ENCODE data around the gene SMG6.
A peak's percentile ranks its signal among the peaks of the same experiment; 100 is the strongest.

SMG6 gene

DNA sequence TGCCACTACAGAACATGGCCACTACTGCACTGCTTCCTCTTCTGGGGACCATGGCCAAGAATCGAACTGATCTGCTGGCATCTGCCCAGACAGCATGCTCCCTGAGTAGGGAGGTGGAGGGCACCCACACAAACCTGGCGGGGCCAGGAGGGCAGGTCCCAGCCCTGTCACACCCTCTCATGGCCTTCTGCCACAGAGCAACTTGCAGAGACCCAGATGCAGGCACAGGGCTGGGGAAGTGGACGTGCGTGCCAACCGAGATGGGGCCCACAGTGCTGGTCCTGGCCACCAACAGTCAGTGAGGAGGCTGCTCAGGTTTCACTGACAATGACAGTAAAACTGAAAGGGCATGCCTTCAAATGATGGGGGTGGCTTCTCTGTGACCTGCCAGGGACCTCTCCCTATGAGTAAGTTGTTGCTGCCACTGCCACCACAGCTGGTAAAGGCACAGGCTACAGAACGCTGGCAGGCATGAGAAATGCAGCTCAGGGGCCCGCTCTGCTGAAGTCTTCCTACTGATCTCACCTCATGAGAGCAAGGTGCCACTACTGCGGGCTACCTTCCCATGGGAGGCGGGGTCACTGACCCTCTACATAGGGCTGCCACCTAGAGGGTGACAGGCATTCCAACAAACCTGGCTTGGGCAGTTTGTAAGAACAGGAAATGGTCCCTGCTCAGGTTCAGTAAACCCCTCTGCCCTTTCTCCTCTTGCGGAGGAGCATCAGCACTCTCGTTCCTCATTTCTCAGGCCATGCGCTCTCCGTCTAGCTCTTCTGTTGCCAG is 233.2 kb downstream of the SMG6 start:
- DNase-seq = no peak

DNA sequence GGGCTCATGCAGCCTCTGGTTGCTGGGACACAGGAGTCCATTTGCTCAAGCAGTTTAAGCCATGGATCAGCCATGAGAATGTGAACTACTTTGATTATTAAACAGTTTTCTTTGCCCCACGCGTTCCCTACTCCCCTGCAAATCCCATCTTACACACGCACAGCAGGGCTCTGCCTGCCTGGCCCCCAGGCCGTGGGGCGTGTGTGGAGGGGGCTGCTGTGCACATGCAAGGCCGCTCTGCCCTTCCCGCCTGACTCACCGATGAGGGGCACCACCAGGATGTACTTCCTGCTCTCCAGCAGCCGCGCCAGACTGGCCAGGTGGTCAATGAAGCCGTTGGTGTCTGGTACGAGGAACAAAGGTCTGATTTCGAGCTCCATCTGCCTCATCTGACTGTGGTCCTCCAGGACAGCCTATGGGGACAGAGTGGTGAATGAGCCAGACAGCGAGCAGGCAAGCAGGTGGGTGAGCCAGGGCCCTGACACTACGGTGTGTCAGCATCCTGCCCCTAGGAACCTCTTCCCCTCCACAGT is 235.0 kb downstream of the SMG6 start:
- DNase-seq = peak; percentile 32

DNA sequence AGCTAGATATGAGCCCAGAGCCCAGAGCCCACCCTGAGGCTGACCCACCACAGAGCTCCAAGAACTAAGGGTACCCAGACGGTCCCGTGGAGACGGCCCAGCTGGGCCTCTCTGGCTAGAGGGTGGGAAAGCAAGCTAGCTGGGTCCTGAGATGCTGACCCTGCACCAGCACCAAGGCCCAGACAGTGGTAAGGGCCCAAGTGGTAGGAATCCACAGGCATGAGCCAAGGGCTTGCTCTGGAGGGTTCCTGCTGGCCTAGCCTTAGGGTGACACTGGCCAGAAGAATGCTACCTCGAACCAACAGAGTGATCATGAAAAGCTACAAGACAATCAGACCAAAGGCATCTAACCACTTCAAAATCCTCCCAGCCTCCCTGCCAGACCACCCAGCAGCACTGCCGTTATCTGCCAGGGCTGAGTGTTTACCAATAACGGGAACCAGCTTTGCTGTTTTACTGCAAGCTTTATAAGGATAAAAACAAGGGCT is 235.5 kb downstream of the SMG6 start:
- no peak for DNase-seq

DNA sequence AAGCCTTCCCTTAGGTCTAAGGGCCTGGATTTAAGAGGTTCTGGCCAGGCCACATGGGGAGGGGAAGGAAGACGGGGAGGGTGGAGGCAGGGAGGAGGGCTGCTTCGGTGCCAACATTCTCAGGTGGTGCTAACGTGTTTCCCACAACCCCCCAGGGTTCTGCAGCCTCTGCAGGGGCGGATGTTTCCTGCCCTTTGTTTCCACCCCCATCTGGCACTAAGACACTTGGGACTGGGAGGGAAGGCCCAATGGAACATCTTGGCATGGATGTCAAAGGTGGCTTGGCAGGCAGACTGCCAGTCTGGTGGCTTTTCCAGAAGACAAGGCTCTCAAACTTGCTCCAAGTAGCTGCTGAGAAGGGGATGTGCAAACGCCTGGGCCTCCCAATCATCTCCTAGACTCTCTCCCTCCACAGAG is 236.0 kb downstream of the SMG6 start:
- DNase-seq = no peak

DNA sequence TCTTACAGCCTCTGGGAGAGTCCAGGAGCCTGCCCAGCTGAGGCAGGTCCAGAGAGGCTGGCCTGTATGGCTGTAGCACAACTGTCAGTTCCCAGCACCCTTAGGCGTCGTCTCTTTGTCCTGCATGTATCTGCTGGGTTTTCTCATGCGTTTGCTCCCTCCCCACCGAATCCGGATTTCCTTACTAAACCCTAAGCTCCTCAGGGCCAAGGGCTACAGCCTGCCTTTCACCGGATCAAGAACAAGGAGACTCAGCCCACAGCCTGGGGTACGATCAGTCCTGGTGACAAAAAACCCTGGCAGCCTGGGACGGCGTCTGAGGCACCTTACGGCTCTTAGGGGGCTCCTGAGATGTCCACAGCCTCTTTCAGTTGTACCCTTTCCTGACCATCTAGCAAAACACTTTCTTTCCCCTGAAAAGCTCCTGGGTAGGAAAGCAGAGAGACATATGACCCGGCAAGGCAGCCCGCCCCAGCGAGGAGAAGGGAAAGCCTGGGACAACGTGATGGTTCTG is 236.5 kb downstream of the SMG6 start:
- no peak for DNase-seq

DNA sequence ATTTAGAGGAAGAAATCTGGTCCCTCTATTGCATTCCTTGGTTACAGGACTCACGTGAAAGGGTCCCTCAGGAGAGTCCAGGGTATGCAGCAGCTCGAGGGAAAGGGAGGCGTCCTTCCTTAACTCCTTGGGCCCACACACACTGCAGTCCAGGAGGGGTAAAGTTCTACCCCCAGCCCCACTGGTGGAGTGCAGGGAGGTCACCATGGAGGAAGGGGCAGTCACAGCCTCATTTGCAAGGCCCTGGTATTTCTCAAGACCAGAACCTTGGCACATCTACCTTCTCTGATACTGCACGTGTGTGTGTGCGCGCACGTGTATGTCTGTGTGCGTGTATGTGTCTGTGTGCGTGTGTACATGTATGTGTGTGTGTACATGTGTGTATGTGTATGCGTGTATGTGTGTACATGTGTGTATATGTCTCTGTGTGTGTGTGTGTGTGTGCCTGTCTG is 237.6 kb downstream of the SMG6 start:
- DNase-seq = no peak

DNA sequence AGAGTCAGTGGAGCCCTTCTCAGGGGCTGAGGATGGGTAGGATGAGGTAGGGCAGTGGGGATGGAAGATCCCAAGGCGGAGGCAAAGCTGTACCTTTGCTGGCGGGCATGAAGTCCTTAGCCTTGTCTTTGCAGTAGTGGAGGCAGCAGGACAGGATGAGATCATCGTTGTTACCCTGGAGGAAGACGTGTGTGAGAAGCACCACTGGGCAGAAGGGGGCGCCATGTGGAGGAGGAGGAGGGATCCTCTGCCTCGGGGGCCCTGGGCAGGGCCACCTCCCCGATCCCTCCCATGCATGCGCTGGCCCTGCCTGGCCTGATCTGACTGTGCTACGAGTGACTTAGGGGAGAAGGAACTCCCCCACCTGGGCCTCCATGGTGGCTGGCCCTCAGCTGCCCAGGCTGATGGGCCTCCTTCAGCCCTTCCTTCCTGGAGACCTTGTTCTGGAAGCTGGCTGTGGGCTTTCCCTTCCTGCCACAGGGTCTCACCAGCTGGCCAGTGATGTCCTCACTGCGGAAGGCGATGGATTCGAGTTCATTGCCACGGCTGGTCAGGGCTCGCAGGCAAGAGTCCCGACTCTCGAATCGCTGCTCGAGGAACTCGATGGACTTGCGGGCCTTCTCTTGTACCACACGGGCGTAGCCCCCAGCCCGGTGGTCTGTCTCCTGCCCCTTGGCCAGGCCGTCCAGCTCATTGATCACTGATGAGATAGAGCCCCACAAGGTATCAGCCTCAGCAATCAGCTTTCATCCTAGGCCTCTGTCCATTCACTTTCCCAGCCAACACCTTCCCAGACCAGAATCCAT is 238.4 kb downstream of the SMG6 start:
- no peak for DNase-seq

DNA sequence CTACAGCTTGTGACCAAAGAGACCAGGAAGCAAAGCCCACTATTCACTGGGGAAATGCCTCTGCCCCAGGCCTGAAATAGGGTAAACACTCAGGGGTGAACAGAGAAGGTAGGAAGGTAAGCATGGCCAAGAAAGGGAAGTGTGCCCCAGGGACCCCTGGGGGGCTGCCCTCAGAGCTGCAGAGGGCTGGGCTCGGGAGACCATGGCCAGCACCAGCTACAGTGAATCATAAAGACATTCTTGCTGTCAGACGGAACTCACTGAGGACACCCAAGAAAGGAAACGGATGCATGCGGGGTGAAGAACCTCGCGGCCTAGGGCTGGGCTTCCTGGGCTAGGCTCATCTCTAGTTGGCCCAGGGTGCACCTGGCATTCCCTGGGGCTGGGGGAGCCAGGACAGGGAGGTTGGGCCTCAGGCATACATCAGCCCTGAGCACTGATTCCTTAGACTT is 239.0 kb downstream of the SMG6 start:
- no peak for DNase-seq

DNA sequence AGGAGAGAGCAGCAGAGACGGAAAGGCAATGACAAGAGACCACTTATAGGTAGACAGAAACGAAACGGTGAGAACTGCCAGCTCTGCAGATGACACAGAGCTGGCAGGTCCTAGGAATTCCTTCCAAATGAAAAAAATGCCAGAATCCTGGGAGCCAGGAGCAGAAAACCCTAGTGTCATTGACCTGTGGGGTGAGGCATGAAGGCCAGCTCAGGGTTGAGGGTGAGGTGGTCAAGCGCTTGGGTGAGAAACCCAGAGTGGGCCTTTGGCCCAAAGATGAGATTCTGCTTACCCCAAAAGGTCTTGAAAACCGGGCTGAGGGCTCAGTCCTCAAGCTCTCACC is 239.5 kb downstream of the SMG6 start:
- DNase-seq = no peak

DNA sequence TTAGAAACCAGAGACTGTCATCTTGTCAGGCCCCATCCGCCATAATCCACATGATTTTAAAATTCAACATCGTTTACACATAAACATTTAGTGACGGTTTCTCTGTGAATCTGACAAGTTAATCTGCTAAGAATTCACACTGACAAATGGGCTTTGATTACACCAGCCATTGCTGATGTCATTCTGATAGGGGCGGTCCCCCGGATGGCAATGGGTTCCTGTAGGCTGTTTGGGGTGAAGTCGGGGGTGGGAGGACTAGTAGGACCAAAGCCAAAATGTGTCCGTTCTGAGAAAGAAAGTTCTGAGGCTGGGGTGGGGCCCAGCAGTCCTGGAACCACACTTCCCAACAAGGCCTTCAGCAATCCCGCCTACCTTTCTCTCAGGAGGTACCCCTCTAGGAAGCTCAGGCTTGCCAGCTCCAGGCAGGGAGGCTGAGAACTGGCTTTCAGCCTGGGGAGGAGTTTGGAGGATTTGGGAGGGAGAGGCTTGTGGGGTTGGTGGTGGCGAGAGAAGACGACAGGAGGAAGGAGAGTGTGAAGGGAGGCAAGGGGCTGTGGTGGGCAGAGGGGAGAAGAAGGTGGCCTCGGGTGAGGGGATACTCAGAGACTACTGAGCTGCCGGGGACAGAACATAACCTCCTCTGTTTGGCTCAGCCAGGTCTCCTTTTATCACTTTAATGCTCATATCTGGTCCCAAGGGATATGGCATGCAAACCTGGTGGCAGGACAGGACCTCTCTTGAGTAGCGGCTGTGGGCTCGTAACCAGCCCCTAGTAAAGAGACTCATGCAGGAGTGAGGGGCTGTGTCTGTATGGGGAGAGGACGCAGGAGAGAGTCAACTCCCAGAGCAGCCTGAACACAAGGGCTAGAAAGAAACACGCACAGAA is 240.1 kb downstream of the SMG6 start:
- no peak for DNase-seq

DNA sequence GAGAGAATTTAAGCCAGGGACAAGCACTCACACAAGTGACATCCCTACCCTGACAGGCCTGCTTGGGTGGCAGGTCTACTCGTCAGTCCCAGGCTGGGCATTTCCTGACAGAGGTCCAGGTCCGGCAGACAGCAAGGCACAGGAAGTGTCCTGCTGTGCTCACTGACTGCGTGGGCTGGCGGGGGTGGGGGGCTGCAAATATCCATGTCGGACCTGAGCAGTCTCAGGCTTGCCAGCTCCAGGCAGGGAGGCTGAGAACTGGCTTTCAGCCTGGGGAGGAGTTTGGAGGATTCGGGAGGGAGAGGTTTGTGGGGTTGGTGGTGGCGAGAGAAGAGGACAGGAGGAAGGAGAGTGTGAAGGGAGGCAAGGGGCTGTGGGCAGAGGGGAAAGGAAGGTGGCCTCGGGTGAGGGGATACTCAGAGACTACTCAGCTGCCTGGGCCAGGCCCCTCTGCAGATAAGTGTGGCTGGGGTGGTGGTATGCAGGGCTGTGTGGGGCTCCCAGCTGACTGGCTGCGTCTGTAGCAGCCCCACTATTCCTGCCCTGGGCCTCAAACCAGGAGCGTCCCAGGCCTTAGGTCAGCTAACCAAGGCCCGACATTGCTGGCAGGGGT is 240.9 kb downstream of the SMG6 start:
- no peak for DNase-seq

DNA sequence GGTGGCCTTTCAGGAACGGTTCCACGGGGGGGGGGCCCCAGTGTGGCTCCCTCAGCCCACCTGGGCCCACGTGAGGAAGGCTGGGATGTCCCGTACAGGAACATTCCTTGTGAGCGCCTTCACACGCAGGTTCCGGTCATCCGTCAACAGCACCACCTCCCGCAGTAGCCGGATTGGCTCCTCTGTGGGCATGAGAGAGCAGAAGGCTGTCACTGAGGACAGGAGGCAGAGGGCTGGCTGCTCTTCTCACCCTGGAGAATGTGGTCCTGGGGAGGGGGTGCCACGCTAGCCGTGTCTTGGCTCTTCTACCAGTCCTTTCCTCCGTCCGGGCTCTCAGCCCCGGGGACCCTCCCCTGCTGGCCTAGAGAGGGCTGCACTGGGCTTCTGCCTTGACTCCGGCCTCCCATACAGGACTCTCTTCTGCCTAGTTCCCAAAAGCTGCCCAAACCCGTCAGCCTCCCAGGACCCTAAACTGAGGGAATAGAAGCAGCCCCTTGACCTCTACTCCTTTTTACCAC is 242.1 kb downstream of the SMG6 start:
- no peak for DNase-seq

DNA sequence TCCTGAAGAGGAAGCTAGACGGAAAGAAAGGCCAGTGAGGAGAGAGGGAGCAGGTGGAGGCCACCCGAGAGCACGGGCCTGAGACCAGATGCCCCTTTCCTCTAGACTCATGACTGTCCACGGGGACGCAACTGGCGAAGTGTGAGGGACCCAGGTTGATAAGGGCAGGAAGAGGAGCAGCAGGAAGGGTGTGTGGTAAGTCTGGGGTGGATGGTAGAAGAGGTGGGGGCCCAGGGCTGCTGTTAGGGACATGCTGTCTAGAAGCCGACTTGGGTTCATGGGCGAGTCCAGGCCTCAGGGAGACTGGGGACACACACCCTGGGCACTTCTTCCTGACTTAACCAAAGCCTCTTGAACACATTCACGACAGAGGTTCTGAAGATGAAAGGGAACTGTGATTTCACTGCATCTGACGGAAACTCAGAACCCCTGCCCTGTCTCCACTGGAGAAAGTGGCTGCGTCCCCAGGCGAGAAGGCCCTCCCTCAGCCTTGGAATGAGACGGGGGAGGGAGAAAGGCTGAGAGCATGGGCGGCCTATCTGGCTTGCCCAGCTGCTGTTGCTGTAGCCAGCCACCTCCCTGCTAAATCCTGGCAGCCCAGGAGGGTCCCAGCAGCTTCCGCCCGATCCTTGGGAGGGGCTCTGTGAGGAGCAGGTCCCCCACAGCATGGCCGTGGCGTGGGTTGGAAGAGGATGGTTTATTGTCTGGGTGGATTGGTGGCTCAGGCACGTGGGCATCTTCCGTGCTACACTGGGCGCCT is 242.7 kb downstream of the SMG6 start:
- DNase-seq = no peak

DNA sequence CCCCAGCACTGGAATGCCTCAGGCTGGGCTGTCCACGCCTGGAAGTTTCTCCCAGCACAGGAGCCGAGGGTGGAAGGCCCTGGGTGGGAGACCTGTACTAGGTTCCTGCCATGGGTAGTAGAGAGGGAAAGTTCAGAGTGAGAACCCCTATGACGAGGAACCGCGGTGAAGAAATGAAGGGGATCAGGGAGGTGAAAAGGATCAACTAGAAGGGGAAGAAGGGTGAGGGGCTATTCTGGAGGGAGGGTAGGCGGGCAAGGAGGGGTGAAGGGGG is 243.3 kb downstream of the SMG6 start:
- DNase-seq = no peak

DNA sequence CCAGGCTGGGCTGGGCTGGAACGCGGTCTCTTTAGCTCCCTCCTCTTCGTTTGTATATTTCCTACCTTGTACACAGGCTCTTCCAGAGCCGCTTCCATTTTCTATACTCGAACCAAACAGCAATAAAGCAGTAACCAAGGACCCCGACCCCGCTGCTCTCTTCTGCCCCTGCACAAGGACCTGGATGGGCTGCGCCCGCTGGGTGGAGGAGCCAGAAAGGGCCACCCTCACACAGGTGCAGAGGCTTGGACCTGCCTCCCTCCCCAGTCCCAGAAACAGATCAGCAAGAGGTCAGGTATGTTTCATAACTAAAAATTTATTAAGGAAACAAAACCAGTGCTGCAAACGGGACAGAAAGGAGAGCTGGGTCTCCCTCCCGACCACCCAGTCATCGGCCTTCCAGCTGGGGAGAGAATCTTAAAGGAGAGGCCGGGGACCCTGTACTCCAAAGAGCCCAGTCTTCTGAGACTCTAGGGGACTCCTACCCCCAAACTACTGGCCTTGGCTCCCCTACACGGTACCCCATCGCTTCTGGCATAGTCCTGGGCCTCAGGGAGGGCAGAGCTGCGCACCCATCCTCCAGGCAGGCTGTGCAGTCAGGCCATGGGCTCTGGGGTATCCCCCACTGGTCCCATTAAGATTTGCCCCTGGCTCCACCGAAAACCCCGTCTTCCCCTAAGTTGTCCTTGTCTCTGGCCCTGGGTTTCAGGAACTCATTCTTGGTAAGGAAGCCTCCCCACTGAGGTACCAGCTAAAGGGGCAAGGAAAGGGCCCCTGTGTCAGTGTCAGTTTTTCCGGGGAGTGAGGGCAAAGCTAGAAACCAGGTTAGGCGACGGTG is 243.8 kb downstream of the SMG6 start:
- no peak for DNase-seq

DNA sequence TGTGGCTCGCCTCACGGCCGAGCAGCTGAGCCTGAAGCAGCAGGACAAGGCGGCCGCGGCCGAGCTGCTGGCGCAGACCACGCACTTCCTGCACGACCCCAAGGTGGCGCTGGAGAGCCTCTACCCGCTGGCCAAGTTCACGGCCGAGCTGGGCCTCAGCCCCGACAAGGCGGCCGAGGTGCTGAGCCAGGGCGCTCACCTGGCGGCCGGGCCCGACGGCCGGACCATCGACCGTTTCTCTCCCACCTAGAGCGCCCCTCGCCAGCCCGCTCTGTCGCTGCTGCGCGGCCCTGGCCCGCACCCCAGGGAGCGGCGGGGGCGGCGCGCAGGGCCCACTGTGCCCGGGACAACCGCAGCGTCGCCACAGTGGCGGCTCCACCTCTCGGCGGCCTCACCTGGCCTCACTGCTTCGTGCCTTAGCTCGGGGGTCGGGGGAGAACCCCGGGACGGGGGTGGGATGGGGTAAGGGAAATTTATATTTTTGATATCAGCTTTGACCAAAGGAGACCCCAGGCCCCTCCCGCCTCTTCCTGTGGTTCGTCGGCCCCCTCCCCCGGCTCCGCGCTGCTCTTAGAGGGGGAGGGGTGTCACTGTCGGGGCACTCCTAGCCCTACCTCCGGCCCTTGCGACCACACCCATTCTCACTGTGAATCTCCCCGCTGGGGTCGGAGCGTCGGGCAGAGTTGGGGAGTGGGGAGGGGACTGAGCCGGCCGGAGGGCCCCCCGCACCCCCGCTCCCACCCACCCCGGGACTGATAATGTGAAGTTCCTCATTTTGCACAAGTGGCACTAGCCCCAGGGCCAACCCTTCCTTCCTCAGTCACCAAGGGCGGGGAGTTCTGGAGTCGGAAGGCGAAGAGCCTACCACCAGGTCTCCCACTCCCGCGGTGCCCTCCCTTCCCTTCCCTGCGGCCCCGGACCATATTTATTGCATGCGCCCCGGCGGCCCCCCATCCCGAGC is 244.7 kb downstream of the SMG6 start:
- DNase-seq = no peak

DNA sequence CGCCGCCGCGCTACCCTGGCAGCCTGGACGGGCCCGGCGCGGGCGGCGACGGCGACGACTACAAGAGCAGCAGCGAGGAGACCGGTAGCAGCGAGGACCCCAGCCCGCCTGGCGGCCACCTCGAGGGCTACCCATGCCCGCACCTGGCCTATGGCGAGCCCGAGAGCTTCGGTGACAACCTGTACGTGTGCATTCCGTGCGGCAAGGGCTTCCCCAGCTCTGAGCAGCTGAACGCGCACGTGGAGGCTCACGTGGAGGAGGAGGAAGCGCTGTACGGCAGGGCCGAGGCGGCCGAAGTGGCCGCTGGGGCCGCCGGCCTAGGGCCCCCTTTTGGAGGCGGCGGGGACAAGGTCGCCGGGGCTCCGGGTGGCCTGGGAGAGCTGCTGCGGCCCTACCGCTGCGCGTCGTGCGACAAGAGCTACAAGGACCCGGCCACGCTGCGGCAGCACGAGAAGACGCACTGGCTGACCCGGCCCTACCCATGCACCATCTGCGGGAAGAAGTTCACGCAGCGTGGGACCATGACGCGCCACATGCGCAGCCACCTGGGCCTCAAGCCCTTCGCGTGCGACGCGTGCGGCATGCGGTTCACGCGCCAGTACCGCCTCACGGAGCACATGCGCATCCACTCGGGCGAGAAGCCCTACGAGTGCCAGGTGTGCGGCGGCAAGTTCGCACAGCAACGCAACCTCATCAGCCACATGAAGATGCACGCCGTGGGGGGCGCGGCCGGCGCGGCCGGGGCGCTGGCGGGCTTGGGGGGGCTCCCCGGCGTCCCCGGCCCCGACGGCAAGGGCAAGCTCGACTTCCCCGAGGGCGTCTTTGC is 245.6 kb downstream of the SMG6 start:
- DNase-seq = no peak

DNA sequence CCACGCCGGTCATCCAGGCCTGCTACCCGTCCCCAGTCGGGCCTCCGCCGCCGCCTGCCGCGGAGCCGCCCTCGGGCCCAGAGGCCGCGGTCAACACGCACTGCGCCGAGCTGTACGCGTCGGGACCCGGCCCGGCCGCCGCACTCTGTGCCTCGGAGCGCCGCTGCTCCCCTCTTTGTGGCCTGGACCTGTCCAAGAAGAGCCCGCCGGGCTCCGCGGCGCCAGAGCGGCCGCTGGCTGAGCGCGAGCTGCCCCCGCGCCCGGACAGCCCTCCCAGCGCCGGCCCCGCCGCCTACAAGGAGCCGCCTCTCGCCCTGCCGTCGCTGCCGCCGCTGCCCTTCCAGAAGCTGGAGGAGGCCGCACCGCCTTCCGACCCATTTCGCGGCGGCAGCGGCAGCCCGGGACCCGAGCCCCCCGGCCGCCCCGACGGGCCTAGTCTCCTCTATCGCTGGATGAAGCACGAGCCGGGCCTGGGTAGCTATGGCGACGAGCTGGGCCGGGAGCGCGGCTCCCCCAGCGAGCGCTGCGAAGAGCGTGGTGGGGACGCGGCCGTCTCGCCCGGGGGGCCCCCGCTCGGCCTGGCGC is 246.3 kb downstream of the SMG6 start:
- no peak for DNase-seq

Measured in NCI-H1092 treated with DMSO at 0.1 percent for 48 hours (cell line).